A549 (cell line): ENCODE results near the gene ITIH6.
A peak's percentile ranks its signal among the peaks of the same experiment; 100 is the strongest.

ENCODE experiments used
- BHLHE40 ChIP-seq: IDR thresholded peaks from 2 replicates; pipeline ENCODE4 v1.6.1; 2012; ENCODE audit warnings: low read depth, low read length, inconsistent platforms
- CHD2 ChIP-seq: fragments of 150-350 bp; IDR thresholded peaks from 2 replicates; pipeline ENCODE4 v1.6.1; 2014; ENCODE audit warnings: low read length; ENCODE audit not compliant: partially characterized antibody
- PHF8 ChIP-seq: fragments of 200-600 bp; sonication (generic); IDR thresholded peaks from 2 replicates; pipeline ENCODE4 v1.6.1; 2016; ENCODE audit warnings: low read depth, mild to moderate bottlenecking, antibody characterized with exemption, moderate library complexity, borderline replicate concordance
- POLR2A ChIP-seq: IDR thresholded peaks from 2 replicates; pipeline ENCODE4 v1.6.1; 2012; ENCODE audit warnings: mild to moderate bottlenecking, low read length
- POLR2AphosphoS2 ChIP-seq: conservative IDR thresholded peaks from 2 replicates; pipeline ENCODE4 v1.6.1; 2012; ENCODE audit warnings: low read length, improper control_type of control experiment, inconsistent platforms
- RCOR1 ChIP-seq: fragments of 150-350 bp; IDR thresholded peaks from 2 replicates; pipeline ENCODE4 v1.6.1; 2014; ENCODE audit warnings: antibody characterized with exemption, low read length, low read depth
- TF ChIP-seq, protein P1 (sequence below): fragments of >200 bp; sonication (Bioruptor Twin); formaldehyde crosslinking; IDR thresholded peaks from 3 replicates; pipeline ENCODE4 v1.5.1; 2016

GRCh38 chrX:54808605-54809483 lies 10.8 kb upstream of the ITIH6 start:
- TF ChIP-seq, protein P1, sequence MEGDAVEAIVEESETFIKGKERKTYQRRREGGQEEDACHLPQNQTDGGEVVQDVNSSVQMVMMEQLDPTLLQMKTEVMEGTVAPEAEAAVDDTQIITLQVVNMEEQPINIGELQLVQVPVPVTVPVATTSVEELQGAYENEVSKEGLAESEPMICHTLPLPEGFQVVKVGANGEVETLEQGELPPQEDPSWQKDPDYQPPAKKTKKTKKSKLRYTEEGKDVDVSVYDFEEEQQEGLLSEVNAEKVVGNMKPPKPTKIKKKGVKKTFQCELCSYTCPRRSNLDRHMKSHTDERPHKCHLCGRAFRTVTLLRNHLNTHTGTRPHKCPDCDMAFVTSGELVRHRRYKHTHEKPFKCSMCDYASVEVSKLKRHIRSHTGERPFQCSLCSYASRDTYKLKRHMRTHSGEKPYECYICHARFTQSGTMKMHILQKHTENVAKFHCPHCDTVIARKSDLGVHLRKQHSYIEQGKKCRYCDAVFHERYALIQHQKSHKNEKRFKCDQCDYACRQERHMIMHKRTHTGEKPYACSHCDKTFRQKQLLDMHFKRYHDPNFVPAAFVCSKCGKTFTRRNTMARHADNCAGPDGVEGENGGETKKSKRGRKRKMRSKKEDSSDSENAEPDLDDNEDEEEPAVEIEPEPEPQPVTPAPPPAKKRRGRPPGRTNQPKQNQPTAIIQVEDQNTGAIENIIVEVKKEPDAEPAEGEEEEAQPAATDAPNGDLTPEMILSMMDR, result no peak
- TF ChIP-seq CHD2, result no peak
- no peak for TF ChIP-seq POLR2A
- no peak for TF ChIP-seq RCOR1
- TF ChIP-seq POLR2AphosphoS2, result no peak
- TF ChIP-seq PHF8, result no peak
- TF ChIP-seq BHLHE40, result peak; percentile 85
